DMS53 treated with DMSO at 0.1 percent for 48 hours (cell line): ENCODE data around the gene GALM.
"Not testable (repeated sequence)": the region's sequence is repeated elsewhere in the genome, so short reads cannot be mapped to it uniquely, and the experiment has no call there.

Experiments used
- DNase-seq: peaks from one replicate; lab custom pipeline; 2025; ENCODE audit not compliant: unreplicated experiment; lab: John Stamatoyannopoulos, UW

GALM gene

GRCh38 chr2:38708900-38709566 lies 43.1 kb downstream of the GALM start:
- no peak for DNase-seq

DNA sequence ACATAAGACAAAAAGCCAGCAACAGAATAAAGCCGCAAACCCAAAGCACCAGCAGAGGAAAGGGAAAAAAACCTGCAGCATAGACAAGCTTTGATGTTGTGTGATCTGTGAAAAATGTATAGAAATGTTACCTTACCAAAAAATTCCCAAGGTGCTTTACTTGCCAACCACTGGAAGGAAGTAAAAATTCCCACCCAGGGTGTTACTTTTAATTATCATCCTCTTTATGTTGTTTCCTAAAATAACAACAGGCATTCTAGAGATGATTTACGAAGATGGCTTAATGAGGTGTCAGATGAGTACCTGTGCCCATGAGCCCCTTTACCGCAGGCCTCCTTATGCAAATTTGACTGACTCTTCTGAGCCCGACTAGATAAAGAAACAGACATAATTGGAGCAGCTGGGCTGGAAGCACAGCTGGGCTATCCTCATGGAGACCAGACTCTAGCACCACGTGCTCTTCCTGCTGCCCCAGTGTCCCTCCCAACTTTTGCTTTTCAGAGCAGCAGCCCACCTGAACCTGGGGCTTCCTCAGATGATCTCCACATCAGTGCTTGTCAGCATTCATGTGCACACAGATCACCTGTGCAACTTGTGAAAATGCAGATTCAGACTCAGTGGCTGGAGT lies 43.8 kb downstream of the GALM start:
- no peak for DNase-seq

DNA sequence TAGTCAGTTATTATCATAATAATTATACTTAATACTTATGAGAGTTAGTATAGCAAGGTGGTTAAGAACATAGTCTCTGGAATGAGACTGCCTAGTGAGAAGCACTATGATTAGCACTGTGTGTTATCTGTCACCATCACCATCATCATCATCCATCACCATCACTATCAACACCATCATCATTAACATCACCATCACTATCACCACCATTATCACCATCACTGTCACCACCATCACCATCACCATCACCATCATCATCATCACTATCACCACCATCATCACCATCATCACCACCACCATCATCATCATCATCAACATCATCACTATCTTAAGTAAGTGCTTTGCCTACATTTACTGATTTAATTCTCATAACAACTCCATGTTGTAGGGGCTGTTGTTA lies 45.6 kb downstream of the GALM start:
- no peak for DNase-seq

- DNase-seq = no peak
Measured at GRCh38 chr2:38712413-38712812, 46.5 kb downstream of the GALM start.

DNA sequence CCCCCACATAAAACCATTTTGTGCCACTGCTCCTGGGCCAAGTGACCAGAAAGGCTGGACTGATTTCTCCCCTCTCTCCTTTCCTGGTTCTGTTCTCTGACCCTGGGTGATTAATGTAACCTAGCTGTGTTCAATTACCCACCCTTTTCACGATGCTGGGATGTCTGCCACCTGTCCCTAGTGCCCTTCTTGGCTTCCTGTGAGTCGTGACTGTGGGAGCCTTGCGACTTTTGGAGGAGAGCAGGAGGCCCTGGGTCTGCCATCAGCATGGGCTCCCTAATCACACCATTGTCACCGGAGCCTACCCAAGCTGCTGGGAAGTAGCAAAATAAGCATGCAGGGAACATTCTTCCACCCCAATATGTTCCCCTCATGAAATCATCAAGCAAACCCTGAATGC lies 47.0 kb downstream of the GALM start:
- no peak for DNase-seq

GRCh38 chr2:38713338-38713737 lies 47.4 kb downstream of the GALM start:
- DNase-seq = no peak

DNA sequence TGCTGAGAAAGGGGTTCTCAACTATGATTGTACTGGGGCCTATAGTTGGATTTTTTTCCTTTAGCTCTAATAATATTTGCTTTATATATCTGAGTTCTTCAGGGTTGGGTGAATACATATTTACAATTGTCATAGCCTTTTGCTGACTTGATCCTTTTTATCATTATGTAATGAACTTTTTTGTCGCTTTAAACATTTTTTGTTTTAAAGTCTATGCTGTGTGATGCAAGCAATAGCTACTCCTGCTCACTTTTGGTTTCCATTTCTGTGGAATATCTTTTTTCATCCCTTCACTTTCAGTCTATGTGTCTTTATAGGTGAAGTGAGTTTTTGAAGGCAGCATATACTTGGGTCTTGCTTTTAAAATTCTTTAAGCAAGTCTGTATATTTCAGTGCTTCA lies 49.0 kb downstream of the GALM start:
- not testable (repeated sequence) for DNase-seq

GRCh38 chr2:38716185-38716584 lies 50.3 kb downstream of the GALM start:
- DNase-seq = no peak

- no peak for DNase-seq
Measured at GRCh38 chr2:38718601-38719000, 52.7 kb downstream of the GALM start.

DNA sequence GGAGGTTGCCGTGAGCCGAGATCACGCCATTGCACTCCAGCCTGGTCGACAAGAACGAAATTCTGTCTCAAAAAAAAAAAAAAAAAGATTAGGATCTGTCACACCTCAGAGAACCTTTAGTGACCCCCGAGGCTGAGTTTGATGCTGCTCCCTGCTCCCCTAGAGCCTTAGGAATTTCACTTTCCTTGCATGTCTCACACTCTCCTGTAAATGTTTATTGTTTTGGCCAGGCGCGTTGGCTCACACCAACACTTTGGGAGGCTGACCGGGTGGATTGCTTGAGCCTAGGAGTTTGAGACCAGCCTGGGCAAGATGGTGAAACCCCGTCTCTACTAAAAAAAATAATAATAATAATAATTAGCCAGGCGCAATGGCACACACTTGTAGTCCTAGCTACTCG lies 53.8 kb downstream of the GALM start:
- no peak for DNase-seq

DNA sequence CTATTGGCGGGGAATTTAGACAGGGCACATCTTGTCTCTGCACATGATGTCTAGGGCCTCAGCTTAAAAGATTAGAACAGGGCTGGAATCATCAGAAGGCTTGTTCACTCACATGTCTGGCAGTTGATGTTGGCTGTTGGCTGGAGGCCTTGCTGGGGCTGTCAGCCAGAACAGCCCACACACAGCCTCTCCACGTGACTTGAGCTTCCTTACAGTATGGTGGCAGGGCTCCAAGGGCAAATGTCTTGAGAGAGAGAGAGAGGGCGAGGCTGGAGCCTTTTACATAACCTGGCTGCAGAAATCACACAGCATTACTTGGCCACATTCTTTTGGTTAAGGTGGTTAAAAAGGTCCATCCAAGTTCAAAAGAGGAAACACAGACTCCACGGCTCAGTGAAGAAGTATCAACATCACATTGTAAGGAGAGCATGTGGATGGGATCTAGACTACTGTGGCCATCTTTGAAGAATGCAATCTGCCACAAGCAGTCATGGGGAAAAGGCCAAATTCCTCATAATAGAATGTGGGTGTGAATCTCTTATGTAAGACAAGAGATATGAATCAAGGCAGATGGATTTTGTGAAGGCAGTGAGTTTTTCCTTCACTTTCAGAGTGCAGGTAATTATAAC lies 54.8 kb downstream of the GALM start:
- DNase-seq = no peak

GRCh38 chr2:38722271-38723061 lies 56.6 kb downstream of the GALM start:
- no peak for DNase-seq

DNA sequence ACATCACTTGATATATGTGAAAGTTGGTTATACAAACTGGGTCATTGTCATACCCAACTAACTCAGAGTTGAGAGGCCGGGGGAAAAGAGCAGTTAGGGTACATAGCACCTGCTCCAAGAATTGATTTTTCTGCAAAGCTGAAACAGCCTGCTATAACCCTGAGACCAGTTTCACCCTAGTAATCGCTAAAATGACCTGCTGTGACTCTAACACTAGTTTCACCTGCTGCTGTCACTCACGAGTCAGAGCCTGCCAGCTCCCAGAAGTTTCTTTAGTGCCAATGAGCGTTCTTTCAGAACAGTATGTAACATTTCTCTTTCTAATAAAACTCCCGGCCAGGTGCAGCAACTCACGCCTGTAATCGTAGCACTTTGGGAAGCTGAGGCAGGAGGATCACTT lies 57.3 kb downstream of the GALM start:
- no peak for DNase-seq

DNA sequence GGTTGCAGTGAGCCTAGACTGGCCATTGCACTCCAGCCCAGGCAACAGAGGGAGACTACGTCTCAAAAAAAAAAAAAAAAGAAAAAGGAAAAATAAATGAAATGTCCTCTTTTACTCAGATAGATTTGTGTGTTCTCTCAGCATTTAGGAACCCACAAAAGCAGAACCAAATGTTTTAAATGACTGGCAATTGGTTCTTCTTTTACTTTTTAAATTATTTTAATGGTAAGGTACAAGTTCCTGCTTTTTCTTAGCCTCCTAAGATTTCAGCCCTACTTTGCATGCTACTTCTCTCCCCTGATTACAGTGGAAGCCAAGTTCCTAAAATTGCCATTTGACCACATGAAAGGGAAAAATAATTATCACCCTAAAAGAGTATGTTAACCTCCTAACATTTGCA lies 61.7 kb downstream of the GALM start:
- no peak for DNase-seq

GRCh38 chr2:38728694-38729093 lies 62.8 kb downstream of the GALM start:
- DNase-seq = no peak

DNA sequence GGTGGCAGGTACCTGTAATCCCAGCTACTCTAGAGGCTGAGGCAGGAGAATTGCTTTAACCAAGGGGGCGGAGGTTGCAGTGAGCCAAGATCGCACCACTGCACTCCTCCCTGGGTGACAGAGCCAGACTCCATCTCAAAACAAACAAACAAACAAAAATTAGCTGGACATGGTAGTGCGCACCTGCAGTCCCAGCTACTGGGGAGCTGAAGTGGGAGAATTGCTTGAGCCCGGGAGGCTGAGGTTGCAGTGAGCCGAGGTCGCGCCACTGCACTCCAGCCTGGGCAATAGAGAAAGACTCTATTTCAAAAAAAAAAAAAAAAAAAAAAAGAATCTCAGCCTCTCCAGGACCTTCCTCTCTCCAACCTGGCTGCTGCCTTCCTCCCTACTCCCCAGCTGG lies 65.2 kb downstream of the GALM start:
- no peak for DNase-seq

DNA sequence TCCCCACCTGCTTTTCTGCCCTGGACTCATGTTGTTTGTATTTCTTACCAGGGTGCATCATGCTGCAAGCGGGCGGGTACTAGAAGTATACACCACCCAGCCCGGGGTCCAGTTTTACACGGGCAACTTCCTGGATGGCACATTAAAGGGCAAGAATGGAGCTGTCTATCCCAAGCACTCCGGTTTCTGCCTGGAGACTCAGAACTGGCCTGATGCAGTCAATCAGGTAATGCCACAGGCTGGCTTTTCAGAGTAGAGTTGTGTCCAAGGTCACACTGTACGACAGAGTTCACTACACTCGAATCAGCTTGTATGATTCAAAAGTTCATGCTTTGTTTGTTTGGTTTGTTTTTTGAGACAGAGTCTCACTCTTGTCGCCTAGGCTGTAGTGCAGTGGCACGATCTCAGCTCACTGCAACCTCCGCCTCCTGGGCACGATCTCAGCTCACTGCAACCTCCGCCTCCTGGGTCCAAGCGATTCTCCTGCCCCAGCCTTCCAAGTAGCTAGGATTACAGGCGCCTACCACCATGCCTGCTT lies 65.8 kb downstream of the GALM start:
- DNase-seq = no peak

- DNase-seq = no peak
Measured at GRCh38 chr2:38733300-38733971, 67.5 kb downstream of the GALM start.

DNA sequence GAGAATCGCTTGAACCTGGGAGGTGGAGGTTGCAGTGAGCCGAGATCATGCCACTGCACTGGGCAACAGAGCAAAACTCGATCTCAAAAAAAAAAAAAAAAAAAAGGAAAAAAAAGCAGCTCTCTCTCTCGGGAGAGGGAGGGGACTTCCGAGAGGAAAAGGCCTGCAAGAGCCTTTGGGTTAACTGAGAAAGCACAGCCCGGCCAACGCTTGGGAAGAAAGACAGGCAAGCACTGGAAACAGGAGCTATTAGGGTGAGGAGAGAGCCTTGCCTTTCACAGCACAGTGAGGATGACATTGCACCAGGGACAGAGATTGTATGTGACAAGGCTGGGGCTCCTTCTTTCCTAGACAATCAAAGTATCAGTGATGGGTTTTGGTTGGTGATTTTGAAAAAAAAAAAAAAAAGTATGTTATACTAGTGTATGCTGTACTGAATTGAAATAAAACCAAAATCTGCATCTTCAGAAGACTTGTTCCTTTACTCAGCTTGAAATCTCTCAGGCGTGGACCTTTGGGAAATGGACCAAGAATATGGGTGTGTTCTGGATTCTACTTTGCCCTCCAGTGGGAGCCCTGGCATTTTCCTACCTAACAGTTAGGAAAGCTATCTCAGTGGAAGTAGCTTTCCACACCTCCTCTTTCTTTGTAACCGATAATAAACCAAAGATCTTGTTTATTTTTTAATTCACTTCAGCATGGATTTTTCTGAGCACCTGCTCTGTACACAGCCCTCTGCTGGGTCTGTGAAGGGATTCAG lies 68.6 kb downstream of the GALM start:
- no peak for DNase-seq

DNA sequence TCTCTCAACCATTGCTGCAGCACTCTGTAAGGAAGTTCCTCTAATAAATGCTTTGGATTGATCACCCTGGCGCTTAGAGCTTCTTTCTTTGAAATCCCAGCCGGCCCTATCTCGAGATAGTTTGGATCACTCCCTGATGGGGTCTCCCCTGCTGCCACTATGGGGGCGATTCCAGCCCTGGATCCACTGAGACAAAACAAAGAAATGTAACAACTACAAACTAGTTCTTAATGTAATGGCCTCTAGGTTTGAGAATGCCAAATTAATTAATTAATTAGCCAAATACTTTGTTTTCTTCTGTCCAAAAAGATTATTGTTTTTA lies 70.0 kb downstream of the GALM start:
- DNase-seq = no peak
